HCT116 (cell line): ENCODE results near the gene VMO1. TPM values are rescaled to one million over a fixed set of nuclear protein-coding genes. Genes with fewer than 3 reads are reported as not detected.

ENCODE experiments used
- ATAC-seq: fragments of 200-7000 bp; cut with Tn5 transposase; 2 replicates; pipeline ENCODE4 v1.9.1; 2020; ENCODE audit warnings: mild to moderate bottlenecking, moderate library complexity
- BruUV-seq: library from RNA; stranded (reverse); fragments of 400-500 nt; replicated peaks from 2 replicates; lab custom pipeline; 2021; lab: Mats Ljungman, UMichigan
- CTCF ChIA-PET: fragments of 300-600 bp; sonication (Branson Sonifier 250); formaldehyde crosslinking; loops from one replicate; lab custom pipeline; 2021; ENCODE audit warnings: antibody characterized with exemption; lab: Charles Lee
- POLR2A ChIA-PET: fragments of 300-600, 350-600 bp; sonication (Branson Sonifier 250); formaldehyde crosslinking; loops from one replicate; lab custom pipeline; 2021; ENCODE audit warnings: antibody characterized with exemption; lab: Charles Lee
- RAD21 ChIA-PET, 2 experiments: fragments of 300-600 bp; sonication (Branson Sonifier 250); formaldehyde crosslinking; loops; one replicate each; lab custom pipeline; 2023; ENCODE audit warnings: low total read pairs in 2 of 2; ENCODE audit not compliant: uncharacterized antibody in 2 of 2, unreplicated experiment in 2 of 2, low non-redundant PET in 1 of 2; lab: Charles Lee
- DNase-seq: peaks from one replicate; pipeline ENCODE4 v3.0.0-alpha.2; 2010; ENCODE audit warnings: low read depth, low spot score
- H2AFZ ChIP-seq: fragments of 200-600 bp; shearing (Covaris generic), sonication (generic); 2 replicates; pipeline ENCODE4 v1.6.1; 2017; ENCODE audit warnings: low read depth, mixed run types, mixed read lengths, antibody characterized with exemption, low read length; ENCODE audit not compliant: poor library complexity, severe bottlenecking
- H3K27ac ChIP-seq: 2 replicates; pipeline ENCODE4 v1.5.1; 2012; ENCODE audit warnings: low read depth, low read length
- H3K27me3 ChIP-seq: fragments of 200-600 bp; sonication (generic); 2 replicates; pipeline ENCODE4 v1.6.1; 2016; ENCODE audit warnings: mixed run types, low read length, mixed read lengths; ENCODE audit not compliant: insufficient read depth
- H3K36me3 ChIP-seq, 2 experiments: fragments of 200-500 bp in 1 of 2; fragments of 200-600 bp in 1 of 2; sonication (Bioruptor generic) in 1 of 2; sonication (generic) in 1 of 2; 2 replicates each; pipeline versions ENCODE4 v1.5.1 to v1.6.1; 2014 to 2016; ENCODE audit warnings: low read length in 2 of 2, inconsistent platforms in 1 of 2, mixed read lengths in 1 of 2, mixed run types in 1 of 2; ENCODE audit not compliant: insufficient read depth in 2 of 2, control insufficient read depth in 1 of 2
- H3K4me1 ChIP-seq, 2 experiments: fragments of 200-600 bp in 1 of 2; sonication (generic) in 1 of 2; 2 replicates each; pipeline versions ENCODE4 v1.5.1 to v1.6.1; 2012 to 2017; ENCODE audit warnings: low read length in 2 of 2, inconsistent platforms in 1 of 2, mild to moderate bottlenecking in 1 of 2, mixed read lengths in 1 of 2, mixed run types in 1 of 2, moderate library complexity in 1 of 2; ENCODE audit not compliant: insufficient read depth in 2 of 2, control insufficient read depth in 1 of 2
- H3K4me2 ChIP-seq: fragments of 200-600 bp; sonication (generic); 2 replicates; pipeline ENCODE4 v1.6.1; 2017; ENCODE audit warnings: mixed run types, low read length, mixed read lengths
- H3K4me3 ChIP-seq, 2 experiments: fragments of 200-600 bp in 1 of 2; sonication (generic) in 1 of 2; replicated peaks in 1 of 2; 2 replicates each; pipeline ENCODE4 v1.5.1; 2011 to 2016; ENCODE audit warnings: low read length in 2 of 2, control low read depth in 1 of 2, low read depth in 1 of 2, mild to moderate bottlenecking in 1 of 2, mixed read lengths in 1 of 2, mixed run types in 1 of 2
- H3K79me2 ChIP-seq: fragments of 200-600 bp; sonication (generic); 2 replicates; pipeline ENCODE4 v1.6.1; 2017; ENCODE audit warnings: mild to moderate bottlenecking, mixed run types, low read length, moderate library complexity, mixed read lengths; ENCODE audit not compliant: insufficient read depth
- H3K9ac ChIP-seq: fragments of 200-600 bp; sonication (generic); 2 replicates; pipeline ENCODE4 v1.6.1; 2016; ENCODE audit warnings: low read length, mixed read lengths
- H3K9me2 ChIP-seq: fragments of 200-600 bp; sonication (generic), shearing (Covaris generic); 2 replicates; pipeline ENCODE4 v1.6.1; 2017; ENCODE audit warnings: mixed run types, mild to moderate bottlenecking, moderate library complexity; ENCODE audit not compliant: insufficient read depth
- H3K9me3 ChIP-seq, 2 experiments: fragments of 200-500 bp in 1 of 2; fragments of 200-600 bp in 1 of 2; sonication (Bioruptor generic) in 1 of 2; sonication (generic) in 1 of 2; 2 replicates each; pipeline ENCODE4 v1.6.1; 2014 to 2017; ENCODE audit warnings: low read length in 2 of 2, mixed read lengths in 2 of 2, inconsistent platforms in 1 of 2, low read depth in 1 of 2, mild to moderate bottlenecking in 1 of 2, mixed run types in 1 of 2, moderate library complexity in 1 of 2; ENCODE audit not compliant: control insufficient read depth in 1 of 2, insufficient read depth in 1 of 2
- H4K20me1 ChIP-seq: fragments of 200-600 bp; sonication (generic), shearing (Covaris generic); 2 replicates; pipeline ENCODE4 v1.6.1; 2017; ENCODE audit warnings: mixed run types, mild to moderate bottlenecking, moderate library complexity; ENCODE audit not compliant: insufficient read depth
- ELF1 ChIP-seq: IDR thresholded peaks from 2 replicates; pipeline ENCODE4 v1.6.1; 2012; ENCODE audit warnings: low read depth, borderline replicate concordance
- JUND ChIP-seq: IDR thresholded peaks from 2 replicates; pipeline ENCODE4 v1.6.1; 2012
- RAD21 ChIP-seq: IDR thresholded peaks from 2 replicates; pipeline ENCODE4 v1.6.1; 2012; ENCODE audit warnings: low read depth, mild to moderate bottlenecking
- SIN3A ChIP-seq: IDR thresholded peaks from 2 replicates; pipeline ENCODE4 v1.6.1; 2012; ENCODE audit warnings: low read depth
- YY1 ChIP-seq: IDR thresholded peaks from 2 replicates; pipeline ENCODE4 v1.6.1; 2011; ENCODE audit warnings: low read length, low read depth, moderate library complexity, mild to moderate bottlenecking; ENCODE audit not compliant: insufficient replicate concordance; ENCODE audit errors: extremely low read depth
- ZFX ChIP-seq: fragments of 450-650 bp; IDR thresholded peaks from 2 replicates; pipeline ENCODE4 v1.6.1; 2017
- ZNF274 ChIP-seq: fragments of 200-500 bp; sonication (Bioruptor generic); IDR thresholded peaks from 2 replicates; pipeline ENCODE4 v1.6.1; 2014; ENCODE audit warnings: mild to moderate bottlenecking, low read depth, low read length, inconsistent platforms
- intact Hi-C: fragments of 100-400 bp; cut with micrococcal nuclease; formaldehyde crosslinking; loops from 2 replicates; pipeline ENCODE4 v1.10.0; 2022
- total RNA-seq: library from RNA; stranded (reverse); gene quantifications from one replicate; pipeline ENCODE4 v1.2.1, GENCODE V29; 2021; ENCODE audit not compliant: unreplicated experiment
- TF ChIP-seq, protein P1 (sequence below), 3 experiments: fragments of 200-600 bp in 1 of 3; sonication (generic) in 1 of 3; IDR thresholded peaks in 2 of 3; conservative IDR thresholded peaks in 1 of 3; 2 replicates each; pipeline ENCODE4 v1.5.1; 2012 to 2017; ENCODE audit warnings: low read depth in 2 of 3, low read length in 2 of 3, antibody characterized with exemption in 1 of 3, borderline replicate concordance in 1 of 3, control low read depth in 1 of 3, mild to moderate bottlenecking in 1 of 3, mixed read lengths in 1 of 3, mixed run types in 1 of 3, moderate library complexity in 1 of 3; ENCODE audit not compliant: insufficient read depth in 1 of 3

Gene VMO1
- total RNA-seq, 1 experiment from 2014 or later = 0.76 TPM

DNA sequence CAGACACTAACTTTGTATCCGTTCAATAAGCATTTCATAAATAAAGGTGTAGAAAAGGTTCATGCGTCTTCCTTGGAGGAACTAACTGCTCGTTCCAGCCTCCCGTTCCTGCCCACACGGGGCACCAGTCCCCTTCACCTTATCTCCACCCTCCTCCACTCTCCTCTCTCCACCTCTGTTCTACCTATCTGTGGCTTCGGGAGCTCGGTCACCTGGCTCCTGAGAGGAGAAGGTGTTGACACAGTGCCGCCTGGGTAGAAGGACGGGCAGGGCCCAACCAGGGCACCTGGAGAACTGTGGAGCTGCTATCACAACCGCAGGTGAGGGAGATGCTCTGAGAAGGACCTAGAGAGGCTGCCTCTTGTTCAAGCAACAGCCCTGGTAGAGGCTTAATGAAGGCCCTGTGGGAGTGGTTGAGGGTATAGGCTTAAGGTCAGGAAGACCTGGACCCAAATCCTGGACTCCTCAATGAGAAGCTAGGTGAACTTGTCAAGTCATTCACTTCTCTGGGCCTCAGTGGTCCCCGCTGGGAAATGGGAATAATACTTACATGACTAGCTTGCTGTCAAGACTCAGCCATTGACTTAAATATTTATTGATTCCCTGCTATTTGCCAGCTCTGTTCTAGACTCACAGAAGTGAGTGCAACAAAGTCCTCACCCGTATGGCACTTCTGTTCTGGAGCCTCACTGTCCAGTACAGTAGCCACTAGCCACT, 37.4 kb upstream of the VMO1 start:
- Histone ChIP-seq H3K9ac (no peak overlapping the region), H3K27me3 (no peaks in the 10 kb centered on the region), H4K20me1 (no peaks in the 10 kb centered on the region), H3K9me2 (no peaks in the 10 kb centered on the region), H3K27ac (no peak overlapping the region), H3K4me3 (no peak overlapping the region), H3K9me3 (no peaks in the 10 kb centered on the region), H3K4me2 (no peak overlapping the region), H3K4me1 (no peaks in the 10 kb centered on the region), H3K79me2 (no peaks in the 10 kb centered on the region), H3K36me3 (no peaks in the 10 kb centered on the region; a peak in 1 of 4 replicates), H2AFZ (no peak overlapping the region)
- TF ChIP-seq, protein P1, sequence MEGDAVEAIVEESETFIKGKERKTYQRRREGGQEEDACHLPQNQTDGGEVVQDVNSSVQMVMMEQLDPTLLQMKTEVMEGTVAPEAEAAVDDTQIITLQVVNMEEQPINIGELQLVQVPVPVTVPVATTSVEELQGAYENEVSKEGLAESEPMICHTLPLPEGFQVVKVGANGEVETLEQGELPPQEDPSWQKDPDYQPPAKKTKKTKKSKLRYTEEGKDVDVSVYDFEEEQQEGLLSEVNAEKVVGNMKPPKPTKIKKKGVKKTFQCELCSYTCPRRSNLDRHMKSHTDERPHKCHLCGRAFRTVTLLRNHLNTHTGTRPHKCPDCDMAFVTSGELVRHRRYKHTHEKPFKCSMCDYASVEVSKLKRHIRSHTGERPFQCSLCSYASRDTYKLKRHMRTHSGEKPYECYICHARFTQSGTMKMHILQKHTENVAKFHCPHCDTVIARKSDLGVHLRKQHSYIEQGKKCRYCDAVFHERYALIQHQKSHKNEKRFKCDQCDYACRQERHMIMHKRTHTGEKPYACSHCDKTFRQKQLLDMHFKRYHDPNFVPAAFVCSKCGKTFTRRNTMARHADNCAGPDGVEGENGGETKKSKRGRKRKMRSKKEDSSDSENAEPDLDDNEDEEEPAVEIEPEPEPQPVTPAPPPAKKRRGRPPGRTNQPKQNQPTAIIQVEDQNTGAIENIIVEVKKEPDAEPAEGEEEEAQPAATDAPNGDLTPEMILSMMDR (IDR thresholded peaks at IDR 0.05 in 2 of 3, conservative IDR thresholded peaks at IDR 0.05 in 1 of 3; ENCODE audit: borderline replicate concordance in 1 of 3, insufficient read depth in 1 of 3, low read depth in 2 of 3, low read length in 2 of 3) = no peak
- no peak for TF ChIP-seq YY1
- CTCF ChIA-PET = interaction anchor here (0.8 kb wide), 1 partner anchor 33 kb away, joined by 3 read pairs; no protein-coding TSS in a partner anchor
- POLR2A ChIA-PET = interaction anchor here (0.6 kb wide), 1 partner anchor 47 kb away, joined by 3 read pairs; no protein-coding TSS in a partner anchor
- no TSS peak for BruUV-seq
- 0 out of 2 replicates have a peak, but pooled peaks have one; percentile 20 for ATAC-seq
- no peak for DNase-seq
- intact Hi-C loops = no loop called here
- RAD21 ChIA-PET = no interaction called here

- no peaks in the 10 kb centered on the region for H3K4me1 ChIP-seq
- TF ChIP-seq YY1 (no peak), ZFX (no peak), SIN3A (no peak), ZNF274 (no peak), JUND (no peak), ELF1 (no peak), RAD21 (no peak)
- RAD21 ChIA-PET = no interaction called here
- H2AFZ ChIP-seq = no peak overlapping the region
- no peaks in the 10 kb centered on the region for H3K79me2 ChIP-seq
- no peaks in the 10 kb centered on the region for H4K20me1 ChIP-seq
- H3K4me3 ChIP-seq = no peak overlapping the region
- ATAC-seq (no peak), DNase-seq (no peak)
- H3K27me3 ChIP-seq = no peaks in the 10 kb centered on the region
- H3K4me2 ChIP-seq = no peak overlapping the region
- H3K27ac ChIP-seq = no peak overlapping the region
- CTCF ChIA-PET = no interaction called here
- POLR2A ChIA-PET = no interaction called here
- H3K9me2 ChIP-seq = no peaks in the 10 kb centered on the region
- H3K9me3 ChIP-seq = no peaks in the 10 kb centered on the region
- intact Hi-C loops = no loop called here
- no peaks in the 10 kb centered on the region; a peak in 1 of 4 replicates for H3K36me3 ChIP-seq
- no TSS peak for BruUV-seq
- no peak overlapping the region for H3K9ac ChIP-seq
Measured at GRCh38 chr17:4822835-4823234, 36.7 kb upstream of the VMO1 start.
